ELR (cell line): ENCODE measurements around the gene OTOP3.
"Not testable (repeated sequence)": the region's sequence is repeated elsewhere in the genome, so short reads cannot be mapped to it uniquely, and the experiment has no call there.

Experiments used
- DNase-seq: peaks from one replicate; pipeline ENCODE4 v3.0.0-alpha.2; 2015; ENCODE audit warnings: low read depth

The OTOP3 gene

DNA sequence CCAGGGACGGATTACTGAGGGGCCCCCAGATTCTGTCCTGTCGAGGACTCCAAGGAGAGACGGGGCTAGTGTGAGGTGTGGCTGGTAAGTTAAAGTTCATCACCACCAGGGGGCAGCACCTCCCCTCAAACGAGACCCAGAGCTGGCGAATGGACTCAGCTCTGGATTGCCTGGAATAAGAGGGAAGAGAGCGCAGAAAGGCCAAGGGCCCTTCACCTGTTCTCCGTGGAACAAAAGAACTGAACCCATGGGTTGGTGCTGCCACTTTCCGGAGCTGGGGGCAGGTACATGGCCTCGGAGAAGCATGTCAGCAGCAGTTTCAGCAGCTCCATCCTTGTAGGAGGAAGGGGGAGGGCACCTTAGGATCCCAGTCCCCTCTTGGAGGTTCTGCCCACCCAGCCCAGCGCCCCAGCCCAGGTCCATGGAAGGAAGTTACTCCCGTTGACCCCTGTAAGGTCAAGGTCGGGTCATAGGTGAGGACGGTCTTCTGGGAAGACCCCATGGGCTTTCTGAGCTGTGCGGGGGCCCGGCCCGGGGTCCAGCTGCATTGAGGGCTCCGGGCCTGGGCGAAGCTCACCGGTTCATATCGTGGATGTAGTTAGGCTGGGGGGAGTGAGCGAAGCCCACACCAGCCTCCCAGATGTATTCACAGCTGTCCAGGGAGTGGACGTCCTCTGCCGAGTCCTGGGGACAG, 26.1 kb downstream of the OTOP3 start:
- DNase-seq, result peak; percentile 92

DNA sequence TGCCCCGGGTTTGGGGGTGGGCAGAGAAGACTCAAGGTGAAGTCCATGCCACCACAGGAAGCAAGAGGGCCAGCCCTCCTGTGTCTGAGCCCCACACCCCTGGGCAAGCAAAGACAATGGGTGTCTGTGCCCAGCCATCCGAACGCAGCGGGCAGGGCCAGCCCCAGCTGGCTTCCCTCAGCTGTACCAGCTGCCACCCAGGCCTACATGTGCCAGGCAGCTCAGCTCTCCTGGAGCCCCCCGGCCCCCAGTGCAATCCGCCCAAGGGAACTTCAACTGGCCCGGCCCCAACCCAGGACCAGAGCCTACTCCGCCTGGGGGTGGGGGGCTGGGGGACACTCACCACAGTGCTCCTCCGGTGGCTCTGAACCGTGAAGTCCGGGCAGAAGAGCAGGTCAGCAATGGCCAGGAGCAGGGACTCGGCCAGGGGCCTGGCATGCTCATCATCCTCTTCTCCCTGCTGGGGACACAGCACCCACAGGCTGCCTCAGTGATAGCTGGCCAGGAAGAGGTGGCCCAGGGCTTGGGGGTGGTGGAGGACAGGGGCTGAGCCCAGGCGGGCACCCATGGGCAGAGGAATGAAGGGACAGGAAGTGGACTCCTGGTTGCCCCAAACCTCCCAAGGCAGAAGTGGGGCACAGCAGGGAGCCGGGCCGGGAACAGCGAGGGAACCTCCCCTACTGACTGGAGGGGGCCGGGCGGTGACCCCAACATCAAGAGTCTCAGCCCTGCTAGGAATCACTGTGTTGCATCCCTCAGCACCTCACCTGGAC, 27.1 kb downstream of the OTOP3 start:
- DNase-seq, result no peak

DNA sequence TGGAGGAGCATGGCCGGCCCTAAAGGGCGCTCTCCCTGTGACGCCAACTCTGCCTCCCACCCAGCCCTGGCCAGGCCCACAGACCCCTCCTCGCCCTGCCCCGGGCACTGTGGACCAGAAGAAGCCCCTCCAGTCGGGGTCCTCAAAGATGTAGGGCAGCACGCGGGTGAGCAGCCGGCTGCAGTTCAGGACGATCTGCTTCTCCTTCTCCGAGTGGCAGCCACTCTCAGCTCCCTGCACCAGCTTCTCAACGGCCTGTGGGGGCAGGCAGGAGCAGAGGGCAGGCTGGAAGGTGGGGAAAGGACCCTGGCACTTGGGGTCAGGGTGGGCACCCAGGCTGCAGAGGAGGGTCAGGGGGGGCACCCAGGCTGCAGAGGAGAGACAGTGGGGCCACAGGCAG, 28.0 kb downstream of the OTOP3 start:
- DNase-seq, result no peak

DNA sequence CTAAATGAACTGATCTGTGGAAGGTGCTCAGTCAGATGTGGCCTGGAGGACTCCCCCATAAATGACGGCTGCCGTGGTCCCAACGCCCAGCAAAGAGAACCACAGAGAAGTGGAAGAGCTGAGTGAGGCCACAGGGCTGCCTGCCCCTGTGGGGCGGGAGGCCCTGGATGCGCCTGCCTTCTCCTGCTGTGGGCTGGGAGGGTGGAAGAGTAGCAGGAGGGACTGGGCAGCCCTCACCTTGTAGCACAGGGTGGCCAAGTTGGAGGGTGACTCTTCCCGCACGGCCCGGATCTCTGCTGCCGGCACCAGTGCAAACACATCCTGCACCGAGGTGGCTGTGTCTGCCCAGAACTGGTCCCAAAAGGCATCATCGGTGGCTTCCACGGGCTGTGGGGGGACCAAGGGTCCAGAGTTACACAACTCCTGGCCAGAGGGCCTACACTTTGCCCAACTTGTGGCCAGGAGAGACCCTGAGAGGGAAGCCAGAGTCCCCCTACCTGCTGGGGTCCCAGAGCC, 28.6 kb downstream of the OTOP3 start:
- no peak for DNase-seq

DNA sequence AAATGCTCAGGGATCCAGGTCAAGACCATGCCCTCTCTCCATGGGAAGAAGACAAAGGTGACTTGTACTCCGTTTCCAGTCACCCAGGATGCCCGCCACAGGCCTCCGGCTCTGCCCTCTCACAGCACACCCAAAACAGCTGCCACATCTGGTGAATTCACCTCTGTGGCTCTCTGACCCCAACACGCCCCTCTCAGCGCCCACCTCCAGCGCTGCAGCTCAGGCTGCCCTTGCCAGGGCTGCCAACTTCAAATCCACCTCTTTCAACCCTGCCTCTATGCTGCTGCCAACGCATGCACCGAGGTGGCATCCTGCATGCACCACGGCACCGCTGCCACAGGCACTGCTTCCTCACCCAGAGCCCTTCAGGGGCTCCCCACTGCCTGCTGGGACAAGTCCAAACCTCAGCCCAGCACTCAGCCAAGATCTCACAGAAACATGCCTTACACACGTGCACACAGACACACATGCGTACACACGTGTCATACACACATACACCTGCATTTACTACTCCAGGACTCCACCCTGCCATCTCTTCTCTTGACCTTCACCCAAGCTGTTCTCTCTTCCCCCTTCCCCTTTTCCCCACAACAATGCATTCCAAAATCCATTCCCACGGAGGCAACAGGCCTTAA, 29.4 kb downstream of the OTOP3 start:
- DNase-seq, result no peak

DNA sequence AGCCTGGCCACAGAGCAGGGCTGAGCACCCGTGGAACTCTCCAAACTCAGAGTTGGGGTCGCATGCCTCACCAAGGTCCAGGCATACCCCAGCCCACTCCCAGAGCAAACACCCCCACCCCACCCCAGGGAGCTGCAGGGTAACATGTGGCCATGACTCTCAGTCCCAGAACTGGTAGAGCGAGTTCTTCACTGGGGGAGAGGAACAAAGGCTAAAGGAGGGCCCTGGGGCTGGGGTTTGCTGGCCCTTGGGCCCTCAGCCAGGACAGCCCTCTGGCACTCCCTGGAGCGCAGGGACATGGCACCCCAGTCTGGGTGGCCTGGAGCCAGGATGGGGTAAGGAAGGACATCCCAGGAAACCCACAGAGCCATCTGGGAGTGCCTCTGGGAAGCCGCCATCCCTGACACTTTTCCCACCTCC, 32.7 kb downstream of the OTOP3 start:
- no peak for DNase-seq

DNA sequence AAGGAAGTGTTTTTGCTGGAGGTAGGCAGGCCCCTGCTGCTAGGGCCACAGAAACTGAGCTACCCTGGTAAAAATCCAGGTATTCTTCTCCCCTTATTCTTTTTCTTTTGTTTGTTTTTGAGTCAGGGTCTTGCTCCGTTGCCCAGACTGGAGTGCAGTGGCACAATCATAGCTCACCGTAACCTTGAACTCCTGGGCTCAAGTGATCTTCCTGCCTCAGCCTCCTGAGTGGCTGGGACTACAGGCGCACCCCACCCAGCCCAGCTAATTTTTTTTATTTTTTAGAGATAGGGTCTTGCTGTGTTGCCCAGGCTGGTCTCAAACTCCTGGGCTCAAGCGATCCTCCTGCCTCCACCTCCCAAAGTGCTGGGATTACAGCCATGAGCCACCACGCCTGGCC, 33.8 kb downstream of the OTOP3 start:
- not testable (repeated sequence) for DNase-seq

DNA sequence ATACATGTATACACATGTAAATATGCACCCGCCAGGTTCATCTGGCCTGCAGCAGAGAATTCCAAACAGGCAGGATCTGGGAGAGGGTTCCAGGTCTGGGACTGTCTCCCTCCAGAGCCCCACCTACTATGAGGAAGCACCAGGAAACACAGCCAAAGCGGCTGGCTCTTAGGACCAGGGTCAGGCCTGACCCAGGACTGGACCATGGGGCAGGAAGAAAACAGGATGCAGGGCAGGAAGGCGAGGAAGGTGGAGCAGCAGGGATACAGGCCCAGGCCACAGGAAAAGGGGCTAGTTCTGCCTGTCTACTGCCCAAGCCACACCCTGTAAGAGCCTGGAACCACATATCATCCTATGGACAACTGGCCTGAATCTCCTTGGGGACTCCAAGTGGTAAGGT, 34.7 kb downstream of the OTOP3 start:
- no peak for DNase-seq

DNA sequence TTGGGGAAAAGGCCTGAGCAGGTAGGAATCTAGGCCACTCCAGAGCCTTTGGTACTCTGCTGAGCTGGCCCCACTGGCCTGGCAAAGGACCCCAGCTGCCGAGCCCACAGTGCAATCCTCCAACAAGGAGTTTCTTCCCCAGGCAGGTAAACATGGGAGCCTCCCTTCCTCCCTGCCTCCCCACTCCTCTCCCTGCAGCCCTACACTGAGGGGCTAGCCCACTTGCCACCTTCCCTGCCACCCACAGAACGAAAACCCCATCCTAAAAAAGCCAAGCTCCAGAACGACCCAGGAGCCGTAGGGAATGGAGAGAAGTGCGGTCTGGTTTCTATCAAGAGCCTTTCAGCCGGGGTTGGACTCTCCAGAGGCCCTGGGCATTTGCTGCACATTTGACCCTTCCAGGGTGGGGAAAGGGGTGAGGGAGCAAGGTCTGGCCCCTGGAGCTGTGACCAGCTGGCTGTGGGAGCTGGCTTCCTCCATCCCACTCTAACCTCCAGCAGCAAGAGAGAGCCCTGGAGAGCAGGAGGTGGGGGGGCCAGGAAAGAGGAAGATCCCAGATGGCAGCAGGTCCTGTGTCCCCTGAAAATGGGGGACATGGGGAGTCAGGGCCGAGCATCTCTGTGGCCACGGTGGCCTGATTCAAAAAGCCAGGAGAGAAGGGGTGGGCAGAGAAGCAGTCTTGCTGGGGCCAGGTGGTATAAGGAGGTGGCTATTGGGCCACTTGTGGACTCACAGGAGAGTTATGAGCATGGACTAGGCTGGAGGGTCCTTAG, 35.6 kb downstream of the OTOP3 start:
- DNase-seq, result no peak

DNA sequence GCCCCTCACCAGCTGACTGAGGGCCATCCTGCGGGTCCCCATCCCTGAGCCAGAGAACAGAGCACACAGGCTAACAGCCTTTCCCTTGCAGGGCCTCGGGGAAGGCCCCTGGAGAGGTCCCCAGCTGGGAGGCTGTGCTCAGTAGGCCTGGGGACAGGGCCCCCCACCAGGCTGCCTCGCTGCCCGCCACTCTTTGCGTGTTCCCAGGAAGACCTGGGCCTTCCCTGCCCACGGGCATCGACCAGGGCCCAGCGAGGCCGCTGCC, 36.1 kb downstream of the OTOP3 start:
- no peak for DNase-seq

DNA sequence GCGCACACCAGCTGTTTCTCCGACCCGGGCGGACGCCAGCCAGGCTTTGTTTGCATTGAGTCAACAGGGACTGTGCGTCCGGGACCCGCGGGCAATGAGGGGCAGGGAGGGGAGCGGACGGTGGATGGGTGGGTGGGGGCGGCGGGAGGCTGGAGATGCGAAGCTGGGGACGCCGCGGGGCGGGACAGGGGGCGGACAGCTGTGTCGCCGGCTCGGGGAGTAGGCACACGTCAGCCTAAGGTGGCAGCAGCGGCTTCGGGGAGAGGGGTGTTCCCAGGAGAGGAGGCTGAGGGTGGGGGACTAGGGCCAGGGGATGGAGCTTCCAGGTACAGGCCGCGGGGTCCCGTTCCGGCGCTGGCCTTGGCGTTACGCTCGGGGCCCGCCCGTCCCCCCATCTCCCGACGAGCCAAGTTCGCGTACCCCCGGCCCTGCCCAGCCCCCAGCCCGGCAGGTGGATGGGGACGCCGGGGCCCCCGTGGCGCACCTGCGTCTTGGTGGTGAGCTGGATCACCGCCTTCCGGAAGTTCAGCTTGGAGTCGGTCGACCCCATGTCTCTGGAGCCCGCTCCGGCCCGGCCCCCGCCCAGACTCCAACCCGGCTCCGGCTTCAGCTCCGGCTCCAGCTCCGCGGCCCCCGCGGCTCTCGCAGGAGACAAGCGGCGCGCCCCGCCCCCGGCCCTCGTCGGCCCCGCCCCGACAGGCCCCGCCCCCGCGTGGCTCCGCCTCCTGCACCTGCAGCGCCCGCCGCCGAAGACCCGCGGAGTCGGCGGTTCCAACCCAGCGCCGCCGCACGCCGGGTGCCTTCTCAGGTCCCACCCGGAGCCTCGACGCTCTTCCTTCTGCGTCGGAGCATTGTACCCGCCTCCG, 36.6 kb downstream of the OTOP3 start, which contains the start of gene HID1:
Gene HID1, minus strand, starts transcription at position 653 of the 866 bp plus-strand sequence. Its CDS starts 103 bp downstream, at position 550.
- DNase-seq, result peak; percentile 47

DNA sequence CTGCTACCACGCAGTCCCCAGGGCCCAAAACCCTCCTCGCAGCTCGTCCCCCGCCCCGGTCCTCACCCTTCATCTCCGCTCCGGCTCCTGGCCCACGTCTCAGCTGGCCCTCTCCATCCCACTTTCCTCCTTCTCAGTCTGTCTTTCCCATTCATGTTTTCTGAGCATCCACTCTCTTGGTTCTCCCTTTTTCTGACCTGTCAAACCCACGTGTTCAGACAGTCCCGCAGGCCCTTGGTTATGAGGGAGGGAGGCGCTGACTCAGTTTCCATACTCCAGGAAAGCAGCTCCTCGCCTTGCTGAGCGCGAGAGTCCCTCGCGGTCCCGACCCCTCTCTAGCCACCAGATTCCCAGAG, 37.3 kb downstream of the OTOP3 start:
- DNase-seq, result no peak

DNA sequence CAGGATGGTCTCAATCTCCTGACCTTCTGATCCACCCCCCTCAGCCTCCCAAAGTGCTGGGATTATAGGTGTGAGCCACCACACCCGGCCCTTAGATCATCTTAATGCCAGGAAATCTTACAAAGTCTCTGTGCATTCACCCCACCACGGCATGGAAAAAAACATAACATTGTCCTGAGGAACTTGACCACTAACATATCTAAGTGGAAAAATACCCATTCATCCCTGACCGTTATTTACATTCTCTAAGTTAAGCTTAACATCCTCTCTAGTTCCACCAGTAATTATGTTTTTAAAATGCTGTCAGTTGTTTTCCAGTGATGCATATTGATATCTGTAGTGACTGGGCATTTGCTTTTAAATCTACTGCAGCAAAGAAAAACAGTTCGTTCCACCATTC, 40.2 kb downstream of the OTOP3 start:
- no peak for DNase-seq

DNA sequence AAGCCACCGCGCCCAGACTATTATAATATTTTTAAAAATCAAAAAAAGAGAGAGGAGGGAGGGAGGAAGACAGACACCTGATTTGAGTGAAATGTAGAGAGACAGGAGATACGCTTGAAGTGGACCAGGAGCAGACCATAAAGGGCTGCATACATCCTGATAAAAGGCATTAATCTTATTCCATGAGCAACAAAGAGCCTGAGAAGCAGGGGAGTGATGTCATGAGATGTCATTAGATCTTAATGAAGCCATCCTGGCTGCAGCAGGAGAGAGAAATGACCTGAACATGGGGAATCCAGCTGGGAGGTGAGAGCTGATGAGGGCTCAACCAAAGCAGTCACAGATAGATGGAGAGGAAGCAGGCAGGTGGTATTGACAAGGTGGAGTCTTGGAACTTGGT, 42.1 kb downstream of the OTOP3 start:
- no peak for DNase-seq

DNA sequence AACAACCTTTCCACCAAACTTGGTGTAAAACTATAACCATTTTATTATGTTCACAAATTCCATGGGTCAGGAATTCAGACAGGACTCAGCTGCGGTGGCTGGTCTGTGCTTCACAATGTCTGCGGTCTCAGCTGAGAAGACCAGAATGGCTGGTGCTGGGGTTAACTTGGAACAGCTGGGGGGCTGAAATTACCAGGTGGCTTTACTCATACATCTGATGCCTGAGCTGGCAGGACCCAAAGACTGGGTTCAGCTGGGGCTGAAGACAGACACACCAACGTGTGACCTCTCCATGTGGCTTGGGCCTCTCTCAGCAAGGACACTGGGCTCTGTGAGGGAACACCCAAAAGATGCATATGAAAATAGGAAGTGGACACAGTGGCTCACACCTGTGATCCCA, 42.5 kb downstream of the OTOP3 start:
- no peak for DNase-seq

DNA sequence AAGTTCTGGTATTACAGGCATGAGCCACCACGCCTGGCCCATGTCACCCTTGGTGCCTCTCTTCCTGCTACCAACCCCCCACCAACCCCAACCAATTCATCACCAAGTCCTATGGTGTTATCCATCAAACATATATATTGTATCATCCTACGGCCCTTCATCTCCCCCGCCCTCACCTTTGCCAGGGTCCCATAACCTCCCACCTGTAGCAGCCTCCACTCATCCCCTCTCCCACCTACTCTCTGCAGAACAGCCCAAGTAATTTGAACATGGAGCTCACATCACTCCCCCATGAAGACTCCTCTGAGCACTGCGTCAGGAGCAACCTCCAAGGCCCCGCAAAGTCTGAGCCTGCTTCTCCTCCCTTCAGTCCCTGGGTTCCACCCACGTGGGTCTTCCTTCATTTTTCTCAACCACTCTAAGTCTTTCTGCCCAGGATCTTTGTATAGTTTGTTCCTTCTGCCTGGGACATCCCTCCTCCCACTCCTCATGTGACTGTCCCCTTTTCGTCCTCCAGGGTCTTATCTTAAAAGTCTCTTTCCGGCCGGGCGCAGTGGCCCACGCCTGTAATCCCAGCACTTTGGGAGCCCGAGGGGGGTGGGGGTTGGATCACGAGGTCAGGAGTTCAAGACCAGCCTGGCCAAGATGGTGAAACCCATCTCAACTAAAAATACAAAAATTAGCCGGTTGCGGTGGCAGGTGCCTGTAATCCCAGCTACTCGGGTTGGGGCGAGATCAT, 43.9 kb downstream of the OTOP3 start:
- DNase-seq, result no peak

DNA sequence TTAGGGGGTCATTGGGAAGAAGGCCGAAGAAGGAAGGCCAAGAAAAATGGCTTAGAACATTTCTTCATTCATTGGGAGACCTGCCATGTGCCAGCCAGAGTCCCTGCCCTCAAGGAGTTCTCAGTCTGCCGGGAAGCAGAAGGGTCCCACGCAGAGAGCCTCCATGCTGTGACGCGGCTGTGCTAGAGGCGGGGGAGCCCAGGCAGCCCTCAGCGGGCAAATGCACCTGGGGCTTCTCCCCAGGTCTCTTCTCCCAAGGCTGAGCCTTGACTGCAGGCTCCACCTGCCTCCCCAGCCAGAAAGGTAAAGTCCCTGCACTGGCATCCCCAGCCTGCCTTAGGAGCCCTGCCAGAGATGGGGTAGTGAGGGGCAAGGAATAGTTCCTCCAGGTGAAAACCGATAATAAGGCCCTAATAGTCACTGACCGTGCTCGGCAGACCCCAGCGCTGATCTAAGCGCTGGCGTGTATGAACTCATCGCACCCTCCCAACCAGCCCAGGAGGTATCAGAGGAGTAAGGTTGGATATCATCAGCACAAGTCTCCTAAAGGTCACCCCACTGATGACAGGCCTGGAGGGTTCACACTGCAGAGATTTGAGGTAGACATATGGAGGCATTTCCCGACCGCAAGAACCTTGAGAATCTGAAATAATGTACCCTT, 45.8 kb downstream of the OTOP3 start:
- no peak for DNase-seq

DNA sequence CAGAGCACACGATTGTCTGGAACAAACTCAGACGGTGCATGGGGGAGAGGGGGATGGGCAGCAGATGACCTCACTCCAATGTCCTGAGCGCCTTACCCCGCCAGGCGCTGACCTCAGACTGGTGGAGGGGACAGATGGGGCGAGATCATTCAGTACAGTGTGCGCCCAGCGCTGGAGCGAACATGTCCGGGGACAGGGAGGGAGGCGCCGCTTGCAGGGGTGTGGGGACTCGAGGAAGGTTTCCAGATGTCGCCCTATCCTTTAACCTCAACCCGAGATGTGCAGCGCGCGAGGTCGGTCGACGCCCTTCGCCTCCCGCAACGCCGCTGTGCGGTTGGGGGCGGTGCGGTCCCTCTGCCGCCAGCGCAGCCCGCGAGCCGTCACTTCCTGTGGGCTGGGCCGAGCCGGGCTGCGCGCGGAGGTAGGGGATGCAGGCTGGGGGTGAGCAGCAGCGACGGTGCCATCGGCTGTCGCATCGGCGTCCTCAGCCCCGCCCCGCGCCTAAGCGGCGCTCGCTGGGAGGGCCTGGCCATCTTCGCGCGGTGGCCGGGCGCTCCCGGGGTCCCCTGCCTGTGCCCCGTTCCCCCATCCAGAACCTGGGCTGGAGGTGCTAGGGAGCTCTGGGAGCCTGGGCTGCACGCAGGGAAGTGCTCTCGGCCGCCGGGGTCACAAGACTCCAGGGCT, 46.4 kb downstream of the OTOP3 start:
- peak; percentile 73 for DNase-seq

DNA sequence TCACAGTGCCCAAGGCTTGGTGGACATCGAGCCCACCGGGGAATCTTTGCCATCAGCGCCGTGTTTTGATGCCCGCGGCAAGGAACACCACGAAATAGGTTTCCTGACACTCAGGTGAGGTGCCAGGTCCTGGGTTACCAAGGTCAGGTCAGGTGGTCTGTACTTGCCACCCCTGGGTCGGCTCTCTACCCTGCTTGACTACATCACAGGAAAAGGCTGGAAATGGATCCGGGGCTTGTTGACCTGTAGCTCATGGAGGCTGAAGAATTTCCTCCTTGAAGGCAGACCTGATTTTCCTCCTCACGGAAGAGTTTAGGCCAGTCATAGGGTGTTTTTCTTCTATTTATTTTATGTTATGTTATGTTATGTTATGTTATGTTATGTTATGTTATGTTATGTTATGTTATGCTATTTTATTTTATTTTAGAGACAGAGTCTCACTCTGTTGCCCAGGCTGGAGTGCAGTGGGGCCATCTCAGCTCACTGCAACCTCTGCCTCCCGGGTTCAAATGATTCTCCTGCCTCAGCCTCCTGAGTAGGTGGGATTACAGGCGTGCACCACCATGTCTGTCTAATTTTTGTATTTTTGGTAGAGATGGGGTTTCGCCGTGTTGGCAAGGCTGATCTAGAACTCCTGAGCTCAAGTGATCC, 47.1 kb downstream of the OTOP3 start:
- DNase-seq, result peak; percentile 41
